GM12872 (cell line): ENCODE results near the gene ART1.

Experiments
- CTCF ChIP-seq: IDR thresholded peaks from 3 replicates; pipeline ENCODE4 v1.5.1; 2011; ENCODE audit warnings: low read depth, mild to moderate bottlenecking, low read length, moderate library complexity; ENCODE audit not compliant: insufficient read depth

The ART1 gene

GRCh38 chr11:3683039-3683438 is 38.1 kb downstream of the ART1 start:
- TF ChIP-seq CTCF = no peak

- no peak for TF ChIP-seq CTCF
Observed at GRCh38 chr11:3684129-3684818, 39.3 kb downstream of the ART1 start.

GRCh38 chr11:3684819-3685172 is 39.9 kb downstream of the ART1 start:
- no peak for TF ChIP-seq CTCF

- no peak for TF ChIP-seq CTCF
Observed at GRCh38 chr11:3685923-3686322, 41.0 kb downstream of the ART1 start.

GRCh38 chr11:3686751-3687150 is 41.8 kb downstream of the ART1 start:
- no peak for TF ChIP-seq CTCF

- TF ChIP-seq CTCF = no peak
Observed at GRCh38 chr11:3700410-3700809, 55.5 kb downstream of the ART1 start.

- TF ChIP-seq CTCF = no peak
Observed at GRCh38 chr11:3700910-3701309, 56.0 kb downstream of the ART1 start.
